Measurements from ENCODE around the gene INPP5D. TPM values are rescaled to one million over a fixed set of nuclear protein-coding genes. Genes with fewer than 3 reads are reported as not detected.

The INPP5D gene
- total RNA-seq, 2 donors from 2014 or later = 0.66 to 3.0 TPM

DNA sequence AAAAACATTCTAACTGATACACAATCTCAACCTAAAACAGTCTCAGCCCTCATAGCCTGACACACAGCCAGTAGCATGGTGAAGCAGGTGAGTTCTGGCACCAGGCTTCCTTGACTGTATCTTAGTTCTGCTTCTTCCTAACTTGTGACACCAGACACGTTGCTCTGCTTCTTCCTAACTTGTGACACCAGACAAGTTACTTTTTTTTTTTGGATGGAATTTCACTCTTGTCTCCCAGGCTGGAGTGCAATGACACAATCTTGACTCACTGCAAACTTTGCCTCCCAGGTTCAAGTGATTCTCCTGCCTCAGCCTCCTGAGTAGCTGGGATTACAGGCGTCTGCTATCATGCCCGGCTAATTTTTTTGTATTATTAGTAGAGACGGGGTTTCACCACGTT lies 184.7 kb downstream of the INPP5D start:
- Mint-ChIP-seq H3K4me1 (peaks cover 6% of the 10 kb centered on the region), H3K27me3 (ENCODE audit: insufficient read depth) (no peaks in the 10 kb centered on the region), H3K9me3 (peaks cover 1% of the 10 kb centered on the region), H3K36me3 (ENCODE audit: low read depth) (no peaks in the 10 kb centered on the region), H3K4me3 (no peak overlapping the region), H3K27ac (no peak overlapping the region)
- H3K27me3 ChIP-seq (ENCODE audit: control insufficient read depth, insufficient read depth, low read length, poor library complexity, severe bottlenecking) = no peaks in the 10 kb centered on the region
- no peak overlapping the region for H3K9ac ChIP-seq (ENCODE audit: extremely low read depth, low read length, poor library complexity, severe bottlenecking)
- no peak overlapping the region for H3K27ac ChIP-seq (ENCODE audit: low read depth, low read length)
- no peak overlapping the region for H3K4me3 ChIP-seq (ENCODE audit: low read length)
- no peaks in the 10 kb centered on the region for H3K36me3 ChIP-seq (ENCODE audit: control insufficient read depth, insufficient read depth, low read length)
- WGBS, 2 experiments (ENCODE audit: insufficient coverage in 1 of 2, insufficient read length in 1 of 2) = 81 to 84% methylated on average over 5 of the region's 5 CpGs
- DNase-seq = no peak
- H3K9me3 ChIP-seq (ENCODE audit: control insufficient read depth, low read length) = peaks cover 2% of the 10 kb centered on the region
- TF ChIP-seq, protein P1, sequence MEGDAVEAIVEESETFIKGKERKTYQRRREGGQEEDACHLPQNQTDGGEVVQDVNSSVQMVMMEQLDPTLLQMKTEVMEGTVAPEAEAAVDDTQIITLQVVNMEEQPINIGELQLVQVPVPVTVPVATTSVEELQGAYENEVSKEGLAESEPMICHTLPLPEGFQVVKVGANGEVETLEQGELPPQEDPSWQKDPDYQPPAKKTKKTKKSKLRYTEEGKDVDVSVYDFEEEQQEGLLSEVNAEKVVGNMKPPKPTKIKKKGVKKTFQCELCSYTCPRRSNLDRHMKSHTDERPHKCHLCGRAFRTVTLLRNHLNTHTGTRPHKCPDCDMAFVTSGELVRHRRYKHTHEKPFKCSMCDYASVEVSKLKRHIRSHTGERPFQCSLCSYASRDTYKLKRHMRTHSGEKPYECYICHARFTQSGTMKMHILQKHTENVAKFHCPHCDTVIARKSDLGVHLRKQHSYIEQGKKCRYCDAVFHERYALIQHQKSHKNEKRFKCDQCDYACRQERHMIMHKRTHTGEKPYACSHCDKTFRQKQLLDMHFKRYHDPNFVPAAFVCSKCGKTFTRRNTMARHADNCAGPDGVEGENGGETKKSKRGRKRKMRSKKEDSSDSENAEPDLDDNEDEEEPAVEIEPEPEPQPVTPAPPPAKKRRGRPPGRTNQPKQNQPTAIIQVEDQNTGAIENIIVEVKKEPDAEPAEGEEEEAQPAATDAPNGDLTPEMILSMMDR (conservative IDR thresholded peaks at IDR 0.05) = no peak
- H3K4me1 ChIP-seq (ENCODE audit: control insufficient read depth, insufficient read depth, low read length) = no peaks in the 10 kb centered on the region

DNA sequence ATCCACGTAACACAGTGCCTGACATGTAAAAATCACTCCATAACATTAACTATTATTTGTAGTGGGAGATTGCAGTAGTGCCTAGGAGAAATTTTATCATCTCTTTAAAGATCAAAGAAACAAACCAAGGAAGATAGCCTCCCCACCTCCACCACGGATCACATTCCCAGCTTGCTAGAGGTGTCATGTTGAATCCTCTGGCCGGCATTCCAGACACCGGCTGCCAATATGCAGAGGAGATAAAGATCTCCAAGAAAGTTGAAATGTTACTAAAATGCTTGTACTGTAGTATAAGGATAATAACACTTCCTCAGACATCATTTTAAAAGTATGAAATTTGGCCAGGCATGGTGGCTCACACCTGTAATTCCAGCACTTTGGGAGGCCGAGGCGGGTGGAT lies 185.3 kb downstream of the INPP5D start:
- DNase-seq = no peak
- Mint-ChIP-seq H3K4me1 (peaks cover 6% of the 10 kb centered on the region), H3K36me3 (ENCODE audit: low read depth) (no peaks in the 10 kb centered on the region), H3K4me3 (no peak overlapping the region), H3K9me3 (peaks cover 7% of the 10 kb centered on the region), H3K27ac (no peak overlapping the region), H3K27me3 (ENCODE audit: insufficient read depth) (no peaks in the 10 kb centered on the region)
- no peak overlapping the region for H3K27ac ChIP-seq (ENCODE audit: low read depth, low read length)
- no peaks in the 10 kb centered on the region for H3K36me3 ChIP-seq (ENCODE audit: control insufficient read depth, insufficient read depth, low read length)
- no peak overlapping the region for H3K9ac ChIP-seq (ENCODE audit: extremely low read depth, low read length, poor library complexity, severe bottlenecking)
- WGBS, 2 experiments (ENCODE audit: insufficient coverage in 1 of 2, insufficient read length in 1 of 2) = 91% methylated on average over 5 of the region's 6 CpGs; no CpG with 5 or more reads in 1 of the 2 experiments
- H3K9me3 ChIP-seq (ENCODE audit: control insufficient read depth, low read length) = peaks cover 8% of the 10 kb centered on the region
- TF ChIP-seq, protein P1 (conservative IDR thresholded peaks at IDR 0.05) = no peak
- H3K4me1 ChIP-seq (ENCODE audit: control insufficient read depth, insufficient read depth, low read length) = no peaks in the 10 kb centered on the region
- no peak overlapping the region for H3K4me3 ChIP-seq (ENCODE audit: low read length)
- H3K27me3 ChIP-seq (ENCODE audit: control insufficient read depth, insufficient read depth, low read length, poor library complexity, severe bottlenecking) = no peaks in the 10 kb centered on the region

- Mint-ChIP-seq H3K27ac (no peak overlapping the region), H3K4me1 (no peaks in the 10 kb centered on the region), H3K27me3 (ENCODE audit: insufficient read depth) (no peaks in the 10 kb centered on the region), H3K9me3 (peaks cover 16% of the 10 kb centered on the region), H3K36me3 (ENCODE audit: low read depth) (no peaks in the 10 kb centered on the region), H3K4me3 (no peak overlapping the region)
- H3K36me3 ChIP-seq (ENCODE audit: control insufficient read depth, insufficient read depth, low read length) = no peaks in the 10 kb centered on the region
- no peak overlapping the region for H3K9ac ChIP-seq (ENCODE audit: extremely low read depth, low read length, poor library complexity, severe bottlenecking)
- no peak overlapping the region for H3K27ac ChIP-seq (ENCODE audit: low read depth, low read length)
- no peak for DNase-seq
- H3K9me3 ChIP-seq (ENCODE audit: control insufficient read depth, low read length) = peaks cover 16% of the 10 kb centered on the region
- no peaks in the 10 kb centered on the region for H3K27me3 ChIP-seq (ENCODE audit: control insufficient read depth, insufficient read depth, low read length, poor library complexity, severe bottlenecking)
- 95 to 100% methylated on average over 1 to 2 of the region's 2 CpGs for WGBS, 2 experiments (ENCODE audit: insufficient coverage in 1 of 2, insufficient read length in 1 of 2)
- no peaks in the 10 kb centered on the region for H3K4me1 ChIP-seq (ENCODE audit: control insufficient read depth, insufficient read depth, low read length)
- H3K4me3 ChIP-seq (ENCODE audit: low read length) = no peak overlapping the region
- TF ChIP-seq, protein P1 (conservative IDR thresholded peaks at IDR 0.05) = no peak
Observed at GRCh38 chr2:233247116-233247515, 187.0 kb downstream of the INPP5D start.
